Kidney epithelial cell (primary cell): ENCODE results near the gene AGPAT4. TPM values are rescaled to one million over a fixed set of nuclear protein-coding genes. Genes with fewer than 3 reads are reported as not detected.

ENCODE experiments used
- DNase-seq: peaks from one replicate; pipeline ENCODE4 v3.0.0-alpha.2; 2010; ENCODE audit warnings: low read depth
- H3K27me3 ChIP-seq: 2 replicates; pipeline ENCODE4 v1.6.0; 2011; ENCODE audit warnings: low read length; ENCODE audit not compliant: control insufficient read depth, insufficient read depth
- H3K36me3 ChIP-seq: 2 replicates; pipeline ENCODE4 v1.5.1; 2011; ENCODE audit warnings: low read length; ENCODE audit not compliant: control insufficient read depth, insufficient read depth
- H3K4me3 ChIP-seq: 2 replicates; pipeline ENCODE4 v1.5.1; 2011; ENCODE audit warnings: low read depth, mild to moderate bottlenecking, control low read depth, low read length
- total RNA-seq: library from RNA; depleted of rRNA; stranded (reverse); fragments of >200 nt; gene quantifications from 2 replicates; pipeline ENCODE4 v1.2.3, GENCODE V29; 2015
- TF ChIP-seq, protein P1 (sequence below): IDR thresholded peaks from 2 replicates; pipeline ENCODE4 v1.5.1; 2011; ENCODE audit warnings: mild to moderate bottlenecking, moderate library complexity, low read length, control low read depth, inconsistent platforms; ENCODE audit not compliant: insufficient read depth, poor library complexity, severe bottlenecking

AGPAT4 gene
- total RNA-seq, 1 donor from 2014 or later: 9.6 TPM

DNA sequence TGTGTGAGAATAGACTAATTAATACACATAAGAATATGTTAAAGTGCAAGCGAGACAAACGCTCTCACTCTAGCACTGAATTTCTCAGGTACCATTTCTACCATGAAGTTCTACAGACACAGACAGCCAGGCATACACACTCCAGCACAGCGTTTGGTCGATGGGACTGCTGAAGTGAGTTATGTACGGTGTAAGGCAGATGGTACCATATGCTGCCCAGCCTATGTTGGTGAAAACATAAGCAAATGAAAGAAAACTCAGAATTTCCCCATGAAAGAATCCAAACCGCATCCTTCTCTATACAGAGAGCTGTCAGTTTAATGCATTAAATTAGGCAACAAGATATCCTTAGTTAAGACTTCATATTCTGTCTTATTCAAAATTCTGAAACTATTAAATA, 34.9 kb downstream of the AGPAT4 start:
- Histone ChIP-seq H3K27me3 (no peaks in the 10 kb centered on the region), H3K4me3 (no peak overlapping the region), H3K36me3 (no peaks in the 10 kb centered on the region)
- TF ChIP-seq, protein P1, sequence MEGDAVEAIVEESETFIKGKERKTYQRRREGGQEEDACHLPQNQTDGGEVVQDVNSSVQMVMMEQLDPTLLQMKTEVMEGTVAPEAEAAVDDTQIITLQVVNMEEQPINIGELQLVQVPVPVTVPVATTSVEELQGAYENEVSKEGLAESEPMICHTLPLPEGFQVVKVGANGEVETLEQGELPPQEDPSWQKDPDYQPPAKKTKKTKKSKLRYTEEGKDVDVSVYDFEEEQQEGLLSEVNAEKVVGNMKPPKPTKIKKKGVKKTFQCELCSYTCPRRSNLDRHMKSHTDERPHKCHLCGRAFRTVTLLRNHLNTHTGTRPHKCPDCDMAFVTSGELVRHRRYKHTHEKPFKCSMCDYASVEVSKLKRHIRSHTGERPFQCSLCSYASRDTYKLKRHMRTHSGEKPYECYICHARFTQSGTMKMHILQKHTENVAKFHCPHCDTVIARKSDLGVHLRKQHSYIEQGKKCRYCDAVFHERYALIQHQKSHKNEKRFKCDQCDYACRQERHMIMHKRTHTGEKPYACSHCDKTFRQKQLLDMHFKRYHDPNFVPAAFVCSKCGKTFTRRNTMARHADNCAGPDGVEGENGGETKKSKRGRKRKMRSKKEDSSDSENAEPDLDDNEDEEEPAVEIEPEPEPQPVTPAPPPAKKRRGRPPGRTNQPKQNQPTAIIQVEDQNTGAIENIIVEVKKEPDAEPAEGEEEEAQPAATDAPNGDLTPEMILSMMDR: no peak
- DNase-seq: no peak

GRCh38 chr6:161238500-161238899, 35.4 kb downstream of the AGPAT4 start:
- no peak for DNase-seq
- TF ChIP-seq, protein P1: no peak
- no peaks in the 10 kb centered on the region for H3K36me3 ChIP-seq
- H3K27me3 ChIP-seq: no peaks in the 10 kb centered on the region
- no peak overlapping the region for H3K4me3 ChIP-seq

DNA sequence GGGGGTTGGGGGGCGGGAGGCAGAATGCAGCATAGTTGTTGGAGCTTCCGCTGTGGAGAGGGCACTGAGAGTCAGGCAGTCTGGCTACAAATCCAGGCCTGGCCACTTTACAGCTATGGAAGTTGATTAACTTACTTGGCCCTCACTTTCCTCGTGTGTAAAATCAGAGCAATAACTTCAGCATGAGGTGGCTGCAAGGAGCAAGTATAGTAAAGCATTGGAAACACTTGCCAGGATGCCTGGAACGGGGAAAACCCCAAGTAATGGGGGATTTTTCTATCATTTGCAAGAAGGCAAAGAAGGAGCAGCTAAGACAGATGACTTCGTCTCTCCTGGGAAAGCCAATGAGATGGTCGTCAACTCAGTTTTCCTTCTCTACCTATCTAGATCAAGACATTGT, 35.8 kb downstream of the AGPAT4 start:
- TF ChIP-seq, protein P1: no peak
- no peaks in the 10 kb centered on the region for H3K27me3 ChIP-seq
- DNase-seq: no peak
- H3K36me3 ChIP-seq: no peaks in the 10 kb centered on the region
- no peak overlapping the region for H3K4me3 ChIP-seq

DNA sequence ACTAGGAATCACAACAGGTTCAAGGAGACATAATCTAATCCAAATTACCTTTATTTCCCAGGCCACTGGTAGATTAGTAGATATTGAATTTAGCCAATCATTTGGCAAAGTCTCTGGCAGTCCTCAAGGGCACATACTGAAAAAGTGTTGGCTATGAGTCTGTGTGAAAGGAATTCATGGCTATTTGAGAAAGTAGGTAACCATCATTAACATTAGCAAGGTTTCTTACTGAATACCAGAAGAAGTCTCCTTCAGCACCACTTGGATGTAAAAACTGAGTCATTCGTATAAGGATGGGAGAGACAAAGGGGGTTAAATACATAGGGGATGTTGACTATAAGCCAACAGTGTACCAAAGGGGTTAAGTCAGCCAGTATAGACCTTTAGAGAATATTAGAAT, 36.7 kb downstream of the AGPAT4 start:
- Histone ChIP-seq H3K36me3 (no peaks in the 10 kb centered on the region), H3K27me3 (no peaks in the 10 kb centered on the region), H3K4me3 (no peak overlapping the region)
- no peak for DNase-seq
- TF ChIP-seq, protein P1: no peak

- DNase-seq: no peak
- H3K36me3 ChIP-seq: no peaks in the 10 kb centered on the region
- TF ChIP-seq, protein P1: no peak
- H3K4me3 ChIP-seq: no peak overlapping the region
- no peaks in the 10 kb centered on the region for H3K27me3 ChIP-seq
These were observed 37.9 kb downstream of the AGPAT4 start for GRCh38 chr6:161235776-161236633.

- Histone ChIP-seq H3K36me3 (no peaks in the 10 kb centered on the region), H3K27me3 (no peaks in the 10 kb centered on the region), H3K4me3 (no peak overlapping the region)
- peak; percentile 58 for DNase-seq
- TF ChIP-seq, protein P1: no peak
These were observed 39.7 kb downstream of the AGPAT4 start for GRCh38 chr6:161233986-161234661.
